SU-DHL-6 (cell line): ENCODE data around the gene TCEANC2.

Experiments used
- H2AFZ ChIP-seq: fragments of 200-600 bp; sonication (generic); 2 replicates; pipeline ENCODE4 v1.6.1; 2014; ENCODE audit warnings: low read depth, mild to moderate bottlenecking, moderate library complexity, mixed read lengths, antibody characterized with exemption, low read length; ENCODE audit not compliant: severe bottlenecking
- H3F3A ChIP-seq: fragments of 200-600 bp; shearing (Covaris generic); 2 replicates; pipeline ENCODE4 v1.6.0; 2016; ENCODE audit warnings: antibody characterized with exemption, mild to moderate bottlenecking; ENCODE audit not compliant: insufficient read depth
- H3K27ac ChIP-seq: fragments of 200-600 bp; sonication (generic); 2 replicates; pipeline ENCODE4 v1.5.1; 2016; ENCODE audit warnings: low read depth, mild to moderate bottlenecking, low read length, moderate library complexity, mixed read lengths
- H3K27me3 ChIP-seq: fragments of 200-600 bp; sonication (generic), shearing (Covaris generic); 2 replicates; pipeline ENCODE4 v1.6.0; 2014; ENCODE audit warnings: mild to moderate bottlenecking, low read length
- H3K36me3 ChIP-seq: fragments of 200-600 bp; sonication (generic); 2 replicates; pipeline ENCODE4 v1.6.1; 2014; ENCODE audit warnings: mild to moderate bottlenecking, low read length, mixed read lengths
- H3K4me2 ChIP-seq: fragments of 300-600, 200-600 bp; shearing (Covaris generic), sonication (generic); 2 replicates; pipeline ENCODE4 v1.6.0; 2014; ENCODE audit warnings: low read length, low read depth, mild to moderate bottlenecking; ENCODE audit not compliant: poor library complexity, severe bottlenecking
- H3K4me3 ChIP-seq: fragments of 200-600 bp; sonication (generic); 2 replicates; pipeline ENCODE4 v1.5.1; 2014; ENCODE audit warnings: antibody characterized with exemption, low read length, mild to moderate bottlenecking, mixed read lengths; ENCODE audit not compliant: insufficient read depth, poor library complexity, severe bottlenecking
- H3K79me2 ChIP-seq: fragments of 200-600 bp; sonication (generic); 2 replicates; pipeline ENCODE4 v1.6.1; 2014; ENCODE audit warnings: mild to moderate bottlenecking, low read length, moderate library complexity; ENCODE audit not compliant: insufficient read depth
- H3K9ac ChIP-seq: fragments of 200-600 bp; sonication (generic); 2 replicates; pipeline ENCODE4 v1.7.0; 2014; ENCODE audit warnings: mild to moderate bottlenecking, low read length
- H3K9me2 ChIP-seq: fragments of 200-600 bp; sonication (generic); replicated peaks from 2 replicates; pipeline ENCODE4 v1.6.1; 2014; ENCODE audit warnings: low read length; ENCODE audit not compliant: insufficient read depth
- H3K9me3 ChIP-seq: fragments of 200-600 bp; sonication (generic); 2 replicates; pipeline ENCODE4 v1.6.1; 2014; ENCODE audit warnings: low read length, mixed read lengths; ENCODE audit not compliant: insufficient read depth
- H4K20me1 ChIP-seq: fragments of 200-600 bp; sonication (generic); 2 replicates; pipeline ENCODE4 v1.6.1; 2014; ENCODE audit warnings: low read depth, mild to moderate bottlenecking, antibody characterized with exemption, low read length, moderate library complexity, mixed read lengths
- EZH2phosphoT487 ChIP-seq: fragments of 200-600 bp; sonication (generic), shearing (Covaris generic); conservative IDR thresholded peaks from 2 replicates; pipeline ENCODE4 v1.6.1; 2018; ENCODE audit warnings: mild to moderate bottlenecking, antibody characterized with exemption, low read length, moderate library complexity, mixed read lengths
- TF ChIP-seq, protein P1 (sequence below): fragments of 200-600 bp; sonication (generic); IDR thresholded peaks from one replicate; pipeline ENCODE4 v1.5.1; 2017; ENCODE audit warnings: antibody characterized with exemption, mild to moderate bottlenecking, low read length, moderate library complexity; ENCODE audit not compliant: insufficient read depth, poor library complexity, severe bottlenecking

TCEANC2 gene

GRCh38 chr1:54081306-54082270, 28.2 kb downstream of the TCEANC2 start:
- TF ChIP-seq, protein P1, sequence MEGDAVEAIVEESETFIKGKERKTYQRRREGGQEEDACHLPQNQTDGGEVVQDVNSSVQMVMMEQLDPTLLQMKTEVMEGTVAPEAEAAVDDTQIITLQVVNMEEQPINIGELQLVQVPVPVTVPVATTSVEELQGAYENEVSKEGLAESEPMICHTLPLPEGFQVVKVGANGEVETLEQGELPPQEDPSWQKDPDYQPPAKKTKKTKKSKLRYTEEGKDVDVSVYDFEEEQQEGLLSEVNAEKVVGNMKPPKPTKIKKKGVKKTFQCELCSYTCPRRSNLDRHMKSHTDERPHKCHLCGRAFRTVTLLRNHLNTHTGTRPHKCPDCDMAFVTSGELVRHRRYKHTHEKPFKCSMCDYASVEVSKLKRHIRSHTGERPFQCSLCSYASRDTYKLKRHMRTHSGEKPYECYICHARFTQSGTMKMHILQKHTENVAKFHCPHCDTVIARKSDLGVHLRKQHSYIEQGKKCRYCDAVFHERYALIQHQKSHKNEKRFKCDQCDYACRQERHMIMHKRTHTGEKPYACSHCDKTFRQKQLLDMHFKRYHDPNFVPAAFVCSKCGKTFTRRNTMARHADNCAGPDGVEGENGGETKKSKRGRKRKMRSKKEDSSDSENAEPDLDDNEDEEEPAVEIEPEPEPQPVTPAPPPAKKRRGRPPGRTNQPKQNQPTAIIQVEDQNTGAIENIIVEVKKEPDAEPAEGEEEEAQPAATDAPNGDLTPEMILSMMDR: peak; percentile 96
- no peak for TF ChIP-seq EZH2phosphoT487
- H3K4me2 ChIP-seq: no peak overlapping the region
- no peaks in the 10 kb centered on the region for H3K9me2 ChIP-seq
- no peaks in the 10 kb centered on the region for H3K79me2 ChIP-seq
- no peak overlapping the region for H3K27ac ChIP-seq
- no peaks in the 10 kb centered on the region for H4K20me1 ChIP-seq
- no peak overlapping the region for H3K4me3 ChIP-seq
- H3F3A ChIP-seq: no peaks in the 10 kb centered on the region
- H2AFZ ChIP-seq: no peak overlapping the region
- no peak overlapping the region for H3K9ac ChIP-seq
- H3K36me3 ChIP-seq: no peaks in the 10 kb centered on the region
- H3K9me3 ChIP-seq: no peaks in the 10 kb centered on the region
- H3K27me3 ChIP-seq: no peaks in the 10 kb centered on the region

DNA sequence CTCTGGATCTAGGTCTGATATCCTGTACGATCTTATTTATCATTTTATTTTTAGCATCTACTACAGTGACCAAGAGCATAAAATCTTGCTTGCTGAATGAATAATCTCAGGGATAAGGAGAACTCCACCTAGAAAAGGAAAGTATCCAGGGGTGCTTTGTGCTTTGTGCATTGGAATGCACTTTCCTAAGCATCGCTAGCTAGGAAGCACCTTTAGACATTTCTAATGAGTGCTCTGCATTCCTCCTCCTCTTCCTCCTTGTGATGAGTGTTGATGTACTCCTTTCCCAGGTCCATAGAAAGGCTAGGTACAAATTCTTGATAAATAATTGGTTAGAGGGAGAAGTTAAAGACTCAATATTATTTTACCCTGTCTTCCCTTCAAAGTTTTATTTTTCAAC, 31.4 kb downstream of the TCEANC2 start:
- Histone ChIP-seq H3K9me2 (no peaks in the 10 kb centered on the region), H3K27me3 (no peaks in the 10 kb centered on the region), H3K36me3 (peaks cover 8% of the 10 kb centered on the region; the same call in 1 of the 2 replicates), H3K27ac (no peak overlapping the region), H3K9me3 (no peaks in the 10 kb centered on the region), H4K20me1 (no peaks in the 10 kb centered on the region), H3K4me3 (no peak overlapping the region), H3K9ac (no peak overlapping the region), H3K4me2 (no peak overlapping the region), H3F3A (no peaks in the 10 kb centered on the region), H3K79me2 (no peaks in the 10 kb centered on the region), H2AFZ (no peak overlapping the region)
- TF ChIP-seq, protein P1: no peak
- TF ChIP-seq EZH2phosphoT487: no peak

DNA sequence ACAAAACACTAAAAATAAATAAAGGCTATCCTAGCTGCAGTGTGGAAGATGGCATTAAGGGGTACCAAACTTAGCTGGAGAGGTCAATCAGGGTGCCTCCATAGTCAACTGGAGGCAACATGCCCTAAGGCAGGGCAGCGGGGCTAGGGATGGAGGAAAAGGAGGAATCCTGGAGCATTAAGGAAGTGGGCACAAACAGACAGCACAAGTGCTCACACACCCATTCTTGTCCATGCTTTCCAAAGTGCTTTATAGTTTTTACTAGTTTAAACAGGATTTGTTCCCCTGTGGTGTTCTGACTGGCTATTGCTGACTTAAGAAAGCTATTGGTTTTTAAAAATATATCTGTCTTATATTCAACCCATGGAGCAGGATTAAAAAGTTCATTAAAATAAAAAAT, 33.3 kb downstream of the TCEANC2 start:
- Histone ChIP-seq H3K79me2 (no peaks in the 10 kb centered on the region), H3K27ac (no peak overlapping the region), H3F3A (no peaks in the 10 kb centered on the region), H2AFZ (no peak overlapping the region), H3K4me3 (no peak overlapping the region), H3K9me2 (no peaks in the 10 kb centered on the region), H3K36me3 (peaks cover 14% of the 10 kb centered on the region; the same call in 1 of the 2 replicates), H3K9me3 (no peaks in the 10 kb centered on the region), H3K9ac (no peak overlapping the region), H3K4me2 (no peak overlapping the region), H4K20me1 (no peaks in the 10 kb centered on the region), H3K27me3 (no peaks in the 10 kb centered on the region)
- TF ChIP-seq, protein P1: no peak
- no peak for TF ChIP-seq EZH2phosphoT487
